ENCODE results near the gene IGF2BP3. TPM values are rescaled to one million over a fixed set of nuclear protein-coding genes. Genes with fewer than 3 reads are reported as not detected.

IGF2BP3 gene
- total RNA-seq, 1 experiment from 2014 or later = 80.2 TPM

- no peaks in the 10 kb centered on the region for H3K36me3 ChIP-seq (ENCODE audit: control insufficient read depth, insufficient read depth, low read length)
- DNase-seq (ENCODE audit: low read depth, low spot score) (peak; percentile 71), ATAC-seq (peak; percentile 25; the same call in 1 of the 2 replicates)
- no peak overlapping the region for H3K27ac ChIP-seq (ENCODE audit: low read length)
- no peaks in the 10 kb centered on the region for H3K9me3 ChIP-seq (ENCODE audit: control insufficient read depth, insufficient read depth, low read depth, low read length)
- intact Hi-C loops (cut with micrococcal nuclease; ENCODE audit: unreplicated experiment) (no loop called here), in situ Hi-C loops (cut with HindIII; ENCODE audit: low pct_unique_long_range_greater_than_20kb, low sequenced_read_pairs) (no loop called here)
- H3K27me3 ChIP-seq (ENCODE audit: control insufficient read depth, insufficient read depth, low read length) = no peaks in the 10 kb centered on the region
- no peaks in the 10 kb centered on the region for H3K4me1 ChIP-seq (ENCODE audit: control insufficient read depth, insufficient read depth, low read length)
- ChIA-PET POLR2A (no interaction called here), CTCF (no interaction called here)
- TF ChIP-seq POLR2AphosphoS5 (IDR thresholded peaks at IDR 0.05; ENCODE audit: low read depth, low read length) (no peak), SIN3A (IDR thresholded peaks at IDR 0.05; ENCODE audit: borderline replicate concordance, insufficient read depth, low read depth, low read length) (no peak), CTCF (IDR thresholded peaks at IDR 0.05) (no peak), TCF7L2 (IDR thresholded peaks at IDR 0.05; ENCODE audit: low read depth, low read length) (no peak)
- TF ChIP-seq, protein P1, sequence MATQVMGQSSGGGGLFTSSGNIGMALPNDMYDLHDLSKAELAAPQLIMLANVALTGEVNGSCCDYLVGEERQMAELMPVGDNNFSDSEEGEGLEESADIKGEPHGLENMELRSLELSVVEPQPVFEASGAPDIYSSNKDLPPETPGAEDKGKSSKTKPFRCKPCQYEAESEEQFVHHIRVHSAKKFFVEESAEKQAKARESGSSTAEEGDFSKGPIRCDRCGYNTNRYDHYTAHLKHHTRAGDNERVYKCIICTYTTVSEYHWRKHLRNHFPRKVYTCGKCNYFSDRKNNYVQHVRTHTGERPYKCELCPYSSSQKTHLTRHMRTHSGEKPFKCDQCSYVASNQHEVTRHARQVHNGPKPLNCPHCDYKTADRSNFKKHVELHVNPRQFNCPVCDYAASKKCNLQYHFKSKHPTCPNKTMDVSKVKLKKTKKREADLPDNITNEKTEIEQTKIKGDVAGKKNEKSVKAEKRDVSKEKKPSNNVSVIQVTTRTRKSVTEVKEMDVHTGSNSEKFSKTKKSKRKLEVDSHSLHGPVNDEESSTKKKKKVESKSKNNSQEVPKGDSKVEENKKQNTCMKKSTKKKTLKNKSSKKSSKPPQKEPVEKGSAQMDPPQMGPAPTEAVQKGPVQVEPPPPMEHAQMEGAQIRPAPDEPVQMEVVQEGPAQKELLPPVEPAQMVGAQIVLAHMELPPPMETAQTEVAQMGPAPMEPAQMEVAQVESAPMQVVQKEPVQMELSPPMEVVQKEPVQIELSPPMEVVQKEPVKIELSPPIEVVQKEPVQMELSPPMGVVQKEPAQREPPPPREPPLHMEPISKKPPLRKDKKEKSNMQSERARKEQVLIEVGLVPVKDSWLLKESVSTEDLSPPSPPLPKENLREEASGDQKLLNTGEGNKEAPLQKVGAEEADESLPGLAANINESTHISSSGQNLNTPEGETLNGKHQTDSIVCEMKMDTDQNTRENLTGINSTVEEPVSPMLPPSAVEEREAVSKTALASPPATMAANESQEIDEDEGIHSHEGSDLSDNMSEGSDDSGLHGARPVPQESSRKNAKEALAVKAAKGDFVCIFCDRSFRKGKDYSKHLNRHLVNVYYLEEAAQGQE (IDR thresholded peaks at IDR 0.05; ENCODE audit: insufficient read depth in 1 of 2, low read depth in 2 of 2, low read length in 1 of 2) = no peak
- H3K4me3 ChIP-seq (ENCODE audit: low read depth in 2 of 2, low read length in 2 of 2) = no peak overlapping the region
- no TSS peak for BruUV-seq (replicated peaks)
Observed at GRCh38 chr7:23377134-23377533, 93.2 kb downstream of the IGF2BP3 start.

DNA sequence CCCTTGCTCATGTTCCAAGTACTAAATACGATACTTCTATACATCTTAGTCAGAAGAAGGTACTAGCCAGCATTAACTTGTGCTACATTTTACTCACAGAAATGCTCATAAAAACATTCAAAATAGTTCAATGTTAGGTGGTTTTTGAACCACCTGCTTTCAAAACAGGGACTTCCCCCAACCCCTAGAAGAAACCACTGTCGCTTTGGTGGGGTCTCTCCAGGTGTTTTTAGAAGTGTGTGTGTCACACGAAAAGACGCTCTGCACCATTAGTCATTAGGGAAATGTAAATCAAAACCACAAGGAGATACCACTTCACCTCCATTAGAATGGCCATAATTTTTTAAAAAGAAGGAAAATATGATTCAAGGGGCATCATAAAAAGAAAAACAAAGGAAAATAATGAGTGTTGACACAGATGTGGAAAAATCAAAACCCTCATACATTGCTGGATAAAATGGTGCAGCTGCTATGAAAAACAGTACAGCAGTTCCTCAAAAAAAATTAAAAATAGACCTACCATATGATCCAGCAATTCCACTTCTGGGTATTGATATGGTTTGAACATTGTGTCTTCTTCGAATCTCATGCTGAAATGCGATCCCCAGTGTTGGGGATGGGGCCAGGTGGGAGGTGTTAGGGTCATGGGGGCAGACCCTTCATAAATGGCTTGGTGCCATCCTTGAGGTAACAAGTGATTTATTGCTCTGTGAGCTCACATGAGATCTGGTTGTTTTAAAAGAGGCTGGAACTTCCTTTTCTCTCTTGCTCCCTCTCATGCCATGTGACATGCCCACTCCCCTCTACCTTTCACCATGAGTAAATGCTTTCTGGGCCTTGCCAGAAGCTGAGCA lies 96.9 kb downstream of the IGF2BP3 start:
- BruUV-seq (replicated peaks) = no TSS peak
- ChIA-PET POLR2A (no interaction called here), CTCF (no interaction called here)
- intact Hi-C loops (cut with micrococcal nuclease; ENCODE audit: unreplicated experiment) (no loop called here), in situ Hi-C loops (cut with HindIII; ENCODE audit: low pct_unique_long_range_greater_than_20kb, low sequenced_read_pairs) (no loop called here)
- no peaks in the 10 kb centered on the region for H3K4me1 ChIP-seq (ENCODE audit: control insufficient read depth, insufficient read depth, low read length)
- TF ChIP-seq TCF7L2 (IDR thresholded peaks at IDR 0.05; ENCODE audit: low read depth, low read length) (no peak), SIN3A (IDR thresholded peaks at IDR 0.05; ENCODE audit: borderline replicate concordance, insufficient read depth, low read depth, low read length) (no peak), CTCF (IDR thresholded peaks at IDR 0.05) (no peak), POLR2AphosphoS5 (IDR thresholded peaks at IDR 0.05; ENCODE audit: low read depth, low read length) (no peak)
- TF ChIP-seq, protein P1 (IDR thresholded peaks at IDR 0.05; ENCODE audit: insufficient read depth in 1 of 2, low read depth in 2 of 2, low read length in 1 of 2) = no peak
- no peak overlapping the region for H3K4me3 ChIP-seq (ENCODE audit: low read depth in 2 of 2, low read length in 2 of 2)
- no peak for ATAC-seq
- H3K36me3 ChIP-seq (ENCODE audit: control insufficient read depth, insufficient read depth, low read length) = no peaks in the 10 kb centered on the region
- no peaks in the 10 kb centered on the region for H3K9me3 ChIP-seq (ENCODE audit: control insufficient read depth, insufficient read depth, low read depth, low read length)
- H3K27ac ChIP-seq (ENCODE audit: low read length) = no peak overlapping the region
- no peaks in the 10 kb centered on the region for H3K27me3 ChIP-seq (ENCODE audit: control insufficient read depth, insufficient read depth, low read length)
- no peak for DNase-seq (ENCODE audit: low read depth, low spot score)

Data from Panc1 (cell line).